Cortex of kidney (tissue), 1 donor: ENCODE measurements around the gene ZNF45.
"Not testable (repeated sequence)": the region's sequence is repeated elsewhere in the genome, so short reads cannot be mapped to it uniquely, and the experiment has no call there.

Source experiments
- DNase-seq: peaks from one replicate; lab custom pipeline; 2025; lab: John Stamatoyannopoulos, UW

Gene ZNF45

GRCh38 chr19:43913383-43913782 is 21.7 kb downstream of the ZNF45 start:
- no peak for DNase-seq

- DNase-seq = no peak
Observed at GRCh38 chr19:43910884-43911283, 24.2 kb downstream of the ZNF45 start.

- no peak for DNase-seq
Observed at GRCh38 chr19:43908659-43909058, 26.4 kb downstream of the ZNF45 start.

GRCh38 chr19:43906774-43907173 is 28.3 kb downstream of the ZNF45 start:
- no peak for DNase-seq

- no peak for DNase-seq
Observed at GRCh38 chr19:43905897-43906296, 29.2 kb downstream of the ZNF45 start.

- no peak for DNase-seq
Observed at GRCh38 chr19:43902399-43902798, 32.7 kb downstream of the ZNF45 start.

GRCh38 chr19:43901395-43902390 is 33.4 kb downstream of the ZNF45 start:
- DNase-seq = no peak

GRCh38 chr19:43895727-43896308 is 39.3 kb downstream of the ZNF45 start:
- DNase-seq = no peak

GRCh38 chr19:43883864-43884263 is 51.2 kb downstream of the ZNF45 start, which contains the start of gene ZNF404:
Gene ZNF404 (minus strand): TSS chr19:43883964.
- DNase-seq = no peak

- no peak for DNase-seq
Observed at GRCh38 chr19:43880483-43880882, 54.6 kb downstream of the ZNF45 start.

GRCh38 chr19:43872547-43873336 is 62.3 kb downstream of the ZNF45 start:
- no peak for DNase-seq

- DNase-seq = not testable (repeated sequence)
Observed at GRCh38 chr19:43866923-43867322, 68.2 kb downstream of the ZNF45 start.
